Activated T-cell treated with anti-CD3 and anti-CD28 coated beads, Interleukin-2, amount 50 U/mL, for 4 hours (primary cell): ENCODE data around the gene SEPTIN12. TPM values are rescaled to one million over a fixed set of nuclear protein-coding genes. Genes with fewer than 3 reads are reported as not detected.

Source experiments
- ATAC-seq, 2 donors: fragments of 200-7000 bp; cut with Tn5 transposase; one replicate each; pipeline ENCODE4 v1.10.0; 2021
- DNase-seq: peaks from one replicate; pipeline ENCODE4 v3.0.0-alpha.2; 2020
- H3K27me3 Mint-ChIP-seq: one replicate; pipeline ENCODE4 v1.8.0; 2021; ENCODE audit warnings: low read depth, mixed read lengths
- H3K36me3 Mint-ChIP-seq: one replicate; pipeline ENCODE4 v1.8.0; 2022; ENCODE audit warnings: mixed read lengths; ENCODE audit not compliant: insufficient read depth
- H3K4me1 Mint-ChIP-seq: one replicate; pipeline ENCODE4 v1.8.0; 2021; ENCODE audit warnings: low read depth, mixed read lengths
- H3K4me3 Mint-ChIP-seq: one replicate; pipeline ENCODE4 v1.8.0; 2021; ENCODE audit warnings: mild to moderate bottlenecking, moderate library complexity, mixed read lengths
- H3K9me3 Mint-ChIP-seq: one replicate; pipeline ENCODE4 v1.8.0; 2021; ENCODE audit warnings: mixed read lengths
- total RNA-seq, 3 donors: library from RNA; stranded (reverse); gene quantifications; one replicate each; pipeline ENCODE4 v1.2.1, GENCODE V29; 2021

SEPTIN12 gene
- total RNA-seq, 3 donors from 2014 or later, result not detected

GRCh38 chr16:4765511-4766474, 22.4 kb downstream of the SEPTIN12 start:
- Mint-ChIP-seq H3K4me3 (peak overlapping the region; percentile 84), H3K27me3 (no peaks in the 10 kb centered on the region), H3K9me3 (no peaks in the 10 kb centered on the region), H3K4me1 (peaks cover 29% of the 10 kb centered on the region), H3K36me3 (peaks cover 5% of the 10 kb centered on the region)
- ATAC-seq, result no peak
- DNase-seq, result no peak

- H3K4me3 Mint-ChIP-seq, result no peak overlapping the region
- ATAC-seq (no peak), DNase-seq (no peak)
- H3K36me3 Mint-ChIP-seq, result peaks cover 18% of the 10 kb centered on the region
- H3K4me1 Mint-ChIP-seq, result peaks cover 22% of the 10 kb centered on the region
- H3K27me3 Mint-ChIP-seq, result no peaks in the 10 kb centered on the region
- no peaks in the 10 kb centered on the region for H3K9me3 Mint-ChIP-seq
Measured at GRCh38 chr16:4763791-4764190, 24.4 kb downstream of the SEPTIN12 start.

- DNase-seq, result no peak
- H3K4me1 Mint-ChIP-seq, result peaks cover 10% of the 10 kb centered on the region
- no peaks in the 10 kb centered on the region for H3K9me3 Mint-ChIP-seq
Measured at GRCh38 chr16:4762205-4762604, 25.9 kb downstream of the SEPTIN12 start.

GRCh38 chr16:4760221-4760910, 27.8 kb downstream of the SEPTIN12 start:
- Mint-ChIP-seq H3K27me3 (no peaks in the 10 kb centered on the region), H3K4me1 (no peaks in the 10 kb centered on the region), H3K36me3 (peaks cover 30% of the 10 kb centered on the region), H3K4me3 (no peak overlapping the region), H3K9me3 (no peaks in the 10 kb centered on the region)
- DNase-seq (no peak), ATAC-seq (no peak)

More at GRCh38 chr16:4762205-4762604, 25.9 kb downstream of the SEPTIN12 start:
- H3K27me3 Mint-ChIP-seq, result no peaks in the 10 kb centered on the region
- no peak for ATAC-seq
- H3K36me3 Mint-ChIP-seq, result peaks cover 23% of the 10 kb centered on the region
- H3K4me3 Mint-ChIP-seq, result no peak overlapping the region

GRCh38 chr16:4755687-4756086, 32.5 kb downstream of the SEPTIN12 start:
- DNase-seq, result no peak
- Mint-ChIP-seq H3K4me1 (no peaks in the 10 kb centered on the region), H3K36me3 (peaks cover 33% of the 10 kb centered on the region), H3K27me3 (no peaks in the 10 kb centered on the region), H3K4me3 (no peak overlapping the region), H3K9me3 (no peaks in the 10 kb centered on the region)
- ATAC-seq, result no peak

- no peaks in the 10 kb centered on the region for H3K9me3 Mint-ChIP-seq
- no peaks in the 10 kb centered on the region for H3K27me3 Mint-ChIP-seq
- no peak for ATAC-seq
- peaks cover 26% of the 10 kb centered on the region for H3K36me3 Mint-ChIP-seq
- H3K4me3 Mint-ChIP-seq, result no peak overlapping the region
- no peaks in the 10 kb centered on the region for H3K4me1 Mint-ChIP-seq
- DNase-seq, result no peak
Measured at GRCh38 chr16:4754865-4755264, 33.3 kb downstream of the SEPTIN12 start.

GRCh38 chr16:4753227-4753626, 34.9 kb downstream of the SEPTIN12 start:
- ATAC-seq (no peak), DNase-seq (no peak)
- Mint-ChIP-seq H3K4me1 (peaks cover 3% of the 10 kb centered on the region), H3K36me3 (peaks cover 16% of the 10 kb centered on the region), H3K4me3 (no peak overlapping the region), H3K27me3 (no peaks in the 10 kb centered on the region), H3K9me3 (no peaks in the 10 kb centered on the region)

- ATAC-seq, result no peak
- Mint-ChIP-seq H3K9me3 (no peaks in the 10 kb centered on the region), H3K4me1 (peaks cover 8% of the 10 kb centered on the region), H3K27me3 (no peaks in the 10 kb centered on the region), H3K36me3 (peaks cover 16% of the 10 kb centered on the region), H3K4me3 (no peak overlapping the region)
- no peak for DNase-seq
Measured at GRCh38 chr16:4752351-4753100, 35.6 kb downstream of the SEPTIN12 start.

GRCh38 chr16:4750896-4751295, 37.2 kb downstream of the SEPTIN12 start:
- DNase-seq, result no peak
- no peak for ATAC-seq
- H3K9me3 Mint-ChIP-seq, result no peaks in the 10 kb centered on the region
- H3K4me3 Mint-ChIP-seq, result no peak overlapping the region
- peaks cover 8% of the 10 kb centered on the region for H3K4me1 Mint-ChIP-seq
- peaks cover 15% of the 10 kb centered on the region for H3K36me3 Mint-ChIP-seq
- no peaks in the 10 kb centered on the region for H3K27me3 Mint-ChIP-seq

- no peak for DNase-seq
- Mint-ChIP-seq H3K4me3 (no peak overlapping the region), H3K36me3 (peaks cover 8% of the 10 kb centered on the region), H3K9me3 (no peaks in the 10 kb centered on the region), H3K4me1 (peaks cover 8% of the 10 kb centered on the region), H3K27me3 (no peaks in the 10 kb centered on the region)
- no peak for ATAC-seq
Measured at GRCh38 chr16:4749700-4750257, 38.4 kb downstream of the SEPTIN12 start.

GRCh38 chr16:4748682-4749411, 39.3 kb downstream of the SEPTIN12 start:
- Mint-ChIP-seq H3K4me3 (no peak overlapping the region), H3K9me3 (no peaks in the 10 kb centered on the region), H3K27me3 (no peaks in the 10 kb centered on the region), H3K4me1 (peaks cover 8% of the 10 kb centered on the region), H3K36me3 (peaks cover 6% of the 10 kb centered on the region)
- ATAC-seq, result no peak
- no peak for DNase-seq

GRCh38 chr16:4747906-4748681, 40.1 kb downstream of the SEPTIN12 start:
- Mint-ChIP-seq H3K27me3 (no peaks in the 10 kb centered on the region), H3K4me1 (peaks cover 12% of the 10 kb centered on the region), H3K4me3 (peak overlapping the region; percentile 35), H3K9me3 (no peaks in the 10 kb centered on the region), H3K36me3 (peaks cover 3% of the 10 kb centered on the region)
- DNase-seq (no peak), ATAC-seq (peak in 1 of 2 donors; percentile 29)
